DOHH2 (cell line): ENCODE data around the gene ABHD13.

Experiments
- H3F3A ChIP-seq: fragments of 200-600 bp; sonication (generic), shearing (Covaris generic); 2 replicates; pipeline ENCODE4 v1.6.0; 2016; ENCODE audit warnings: antibody characterized with exemption, mild to moderate bottlenecking; ENCODE audit not compliant: control insufficient read depth, insufficient read depth
- H3K27ac ChIP-seq: fragments of 200-600 bp; sonication (generic); 2 replicates; pipeline ENCODE4 v1.5.1; 2014; ENCODE audit warnings: low read depth, mild to moderate bottlenecking, low read length, moderate library complexity
- H3K27me3 ChIP-seq: fragments of 200-600 bp; sonication (generic); 2 replicates; pipeline ENCODE4 v1.6.1; 2014; ENCODE audit warnings: mild to moderate bottlenecking, low read length, mixed read lengths; ENCODE audit not compliant: control insufficient read depth
- H3K36me3 ChIP-seq: fragments of 200-600 bp; sonication (generic); 2 replicates; pipeline ENCODE4 v1.6.1; 2014; ENCODE audit warnings: mild to moderate bottlenecking, low read length, moderate library complexity, mixed read lengths; ENCODE audit not compliant: control insufficient read depth
- H3K4me1 ChIP-seq: fragments of 200-600 bp; sonication (generic); 2 replicates; pipeline ENCODE4 v1.6.1; 2014; ENCODE audit warnings: mild to moderate bottlenecking, low read length, mixed read lengths; ENCODE audit not compliant: control insufficient read depth
- H3K4me2 ChIP-seq: fragments of 200-600 bp; sonication (generic); 2 replicates; pipeline ENCODE4 v1.6.0; 2014; ENCODE audit warnings: mild to moderate bottlenecking, low read length, moderate library complexity
- H3K4me3 ChIP-seq: fragments of 200-600 bp; sonication (generic); 2 replicates; pipeline ENCODE4 v1.5.1; 2014; ENCODE audit warnings: mild to moderate bottlenecking, low read length, mixed read lengths
- H3K79me2 ChIP-seq: fragments of 200-600 bp; sonication (generic); 2 replicates; pipeline ENCODE4 v1.6.1; 2014; ENCODE audit warnings: mild to moderate bottlenecking, low read length, mixed read lengths; ENCODE audit not compliant: control insufficient read depth
- H3K9me2 ChIP-seq: fragments of 200-600 bp; sonication (generic); replicated peaks from 2 replicates; pipeline ENCODE4 v1.6.1; 2014; ENCODE audit warnings: mild to moderate bottlenecking, low read length, mixed read lengths; ENCODE audit not compliant: control insufficient read depth
- H3K9me3 ChIP-seq: fragments of 200-600 bp; sonication (generic); 2 replicates; pipeline ENCODE4 v1.6.1; 2014; ENCODE audit warnings: antibody characterized with exemption, low read length, mixed read lengths; ENCODE audit not compliant: control insufficient read depth, insufficient read depth
- H4K20me1 ChIP-seq: fragments of 200-600 bp; sonication (generic); 2 replicates; pipeline ENCODE4 v1.6.0; 2014; ENCODE audit warnings: low read depth, mild to moderate bottlenecking, antibody characterized with exemption, low read length, moderate library complexity; ENCODE audit not compliant: control insufficient read depth, insufficient read depth
- CTCF ChIP-seq: fragments of 200-600 bp; sonication (generic); IDR thresholded peaks from one replicate; pipeline ENCODE4 v1.5.1; 2014; ENCODE audit warnings: antibody characterized with exemption, mild to moderate bottlenecking, low read depth, low read length; ENCODE audit not compliant: poor library complexity, severe bottlenecking
- EZH2phosphoT487 ChIP-seq: fragments of 200-600 bp; sonication (generic); IDR thresholded peaks from 2 replicates; pipeline ENCODE4 v1.6.1; 2017; ENCODE audit warnings: borderline replicate concordance, mild to moderate bottlenecking, antibody characterized with exemption, low read length, moderate library complexity, mixed read lengths

The ABHD13 gene

DNA sequence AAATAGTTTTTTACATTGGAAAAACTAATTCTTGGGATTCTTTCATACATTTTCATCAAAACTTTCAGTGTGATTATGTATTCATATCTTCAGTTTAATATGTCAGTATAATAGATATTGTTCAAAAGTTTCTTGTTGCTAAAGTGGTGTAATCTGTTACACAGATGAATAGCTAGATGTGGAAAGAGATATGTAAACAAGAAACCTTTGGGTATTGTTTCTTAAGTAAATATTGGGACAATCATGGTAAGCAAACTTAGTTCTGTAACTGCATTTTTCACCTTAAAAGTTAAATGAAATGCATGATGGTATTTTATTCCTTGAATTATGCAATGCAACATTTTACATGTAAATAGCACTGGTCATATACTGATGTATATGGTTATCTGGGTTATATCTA lies 12.2 kb downstream of the ABHD13 start:
- Histone ChIP-seq H3K9me2 (no peaks in the 10 kb centered on the region), H3K36me3 (peaks cover 19% of the 10 kb centered on the region), H3K27me3 (no peaks in the 10 kb centered on the region), H3F3A (no peaks in the 10 kb centered on the region), H3K4me3 (no peak overlapping the region), H4K20me1 (peaks cover 13% of the 10 kb centered on the region), H3K79me2 (peaks cover 47% of the 10 kb centered on the region), H3K9me3 (no peaks in the 10 kb centered on the region), H3K4me2 (no peak overlapping the region), H3K27ac (no peak overlapping the region), H3K4me1 (peaks cover 17% of the 10 kb centered on the region)
- TF ChIP-seq CTCF: no peak
- no peak for TF ChIP-seq EZH2phosphoT487

GRCh38 chr13:108249150-108249549 lies 31.0 kb downstream of the ABHD13 start:
- no peaks in the 10 kb centered on the region for H3K4me1 ChIP-seq
- no peaks in the 10 kb centered on the region for H3K9me2 ChIP-seq
- no peak overlapping the region for H3K4me2 ChIP-seq
- no peaks in the 10 kb centered on the region for H3K27me3 ChIP-seq
- TF ChIP-seq EZH2phosphoT487: no peak
- TF ChIP-seq CTCF: no peak
- no peaks in the 10 kb centered on the region for H3K36me3 ChIP-seq
- H3K79me2 ChIP-seq: no peaks in the 10 kb centered on the region
- H3K9me3 ChIP-seq: no peaks in the 10 kb centered on the region
- H3F3A ChIP-seq: no peaks in the 10 kb centered on the region
- H4K20me1 ChIP-seq: no peaks in the 10 kb centered on the region
- no peak overlapping the region for H3K4me3 ChIP-seq
- no peak overlapping the region for H3K27ac ChIP-seq

GRCh38 chr13:108257248-108257647 lies 39.1 kb downstream of the ABHD13 start:
- Histone ChIP-seq H3K4me3 (no peak overlapping the region), H3K4me2 (no peak overlapping the region), H3F3A (no peaks in the 10 kb centered on the region), H3K9me3 (no peaks in the 10 kb centered on the region), H4K20me1 (no peaks in the 10 kb centered on the region), H3K27ac (no peak overlapping the region), H3K4me1 (no peaks in the 10 kb centered on the region), H3K36me3 (no peaks in the 10 kb centered on the region), H3K27me3 (no peaks in the 10 kb centered on the region), H3K9me2 (no peaks in the 10 kb centered on the region), H3K79me2 (no peaks in the 10 kb centered on the region)
- TF ChIP-seq CTCF: no peak
- no peak for TF ChIP-seq EZH2phosphoT487
